SK-N-DZ (cell line): ENCODE results near the gene MRNIP.

Experiments used
- DNase-seq: peaks from one replicate; pipeline ENCODE4 v3.0.0-alpha.2; 2015; ENCODE audit warnings: low spot score

Gene MRNIP

DNA sequence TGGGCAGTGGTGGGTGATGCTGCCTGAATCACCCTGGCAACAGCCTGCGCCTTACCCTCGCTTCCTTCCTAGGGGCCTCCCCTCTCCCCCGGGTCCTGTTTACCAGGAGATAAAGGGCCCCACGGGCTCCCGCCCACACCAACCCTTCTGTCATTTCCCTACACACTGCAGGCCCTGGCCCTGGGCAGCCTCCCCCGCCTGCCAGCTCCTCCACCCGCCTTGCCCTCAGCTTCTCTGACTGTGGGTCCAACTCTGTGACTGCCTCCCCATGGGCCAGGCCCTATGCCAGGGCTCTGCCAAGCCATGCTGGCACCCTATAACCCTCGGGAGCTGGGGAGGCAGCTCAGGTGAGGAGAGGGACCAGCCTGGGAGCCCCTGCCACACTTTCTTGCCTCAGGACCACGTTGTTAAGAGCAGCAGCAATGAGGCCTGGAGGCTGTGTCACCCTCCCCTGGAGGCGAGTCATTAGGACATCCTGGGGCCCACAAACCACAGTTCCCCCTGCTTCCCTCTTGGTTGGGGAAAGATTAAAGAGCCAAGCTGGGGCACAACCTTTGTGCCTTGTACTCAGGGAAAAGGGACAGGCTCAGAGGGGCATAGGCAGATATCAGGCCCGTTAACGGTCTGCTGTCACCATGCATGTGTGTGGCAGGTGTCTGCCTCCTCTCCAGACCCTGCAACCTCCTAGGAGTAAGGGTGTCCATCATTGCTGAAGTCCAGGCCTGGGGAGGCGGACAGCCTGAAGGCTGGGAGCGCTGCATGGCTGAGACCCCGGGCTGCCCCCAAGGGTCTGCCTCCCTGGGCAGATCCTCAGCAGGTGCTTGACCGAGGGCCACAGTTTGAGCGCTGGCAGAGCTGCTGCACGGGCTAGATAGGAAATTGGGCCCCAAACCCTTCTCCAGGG is 54.7 kb downstream of the MRNIP start:
- DNase-seq, result no peak

DNA sequence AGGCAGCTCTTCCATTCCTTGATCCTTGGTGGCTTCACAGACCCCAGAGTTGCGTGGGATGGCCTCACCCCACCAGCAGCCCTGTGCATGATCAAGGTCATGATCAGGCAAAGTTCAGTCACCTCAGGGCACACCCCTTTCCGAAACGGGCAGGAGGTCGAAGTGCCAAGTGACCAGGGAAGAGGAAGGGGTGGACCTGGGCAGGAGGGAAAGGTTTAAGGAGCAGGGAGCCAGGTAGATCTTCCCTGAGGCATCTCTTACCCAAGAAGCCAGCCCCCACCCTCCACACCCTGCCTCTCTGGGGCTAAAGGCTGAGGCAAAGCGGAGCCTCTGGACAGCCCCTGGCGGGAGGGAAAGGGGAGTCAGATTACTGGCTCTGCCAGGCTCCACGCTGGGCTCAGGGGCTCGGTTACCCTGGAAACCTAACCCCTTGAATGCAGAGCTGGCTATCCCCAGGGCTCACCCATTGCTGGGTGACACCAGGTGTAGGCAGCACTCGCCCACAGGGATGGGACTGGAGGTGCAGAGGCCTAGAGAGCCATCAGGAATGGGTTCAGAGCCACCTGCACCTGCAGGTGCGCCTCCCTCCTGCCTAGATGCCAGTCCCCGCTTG is 55.6 kb downstream of the MRNIP start:
- DNase-seq, result no peak

GRCh38 chr5:179802207-179802883 is 56.3 kb downstream of the MRNIP start:
- DNase-seq, result no peak

GRCh38 chr5:179801304-179802206 is 57.1 kb downstream of the MRNIP start:
- DNase-seq, result no peak

DNA sequence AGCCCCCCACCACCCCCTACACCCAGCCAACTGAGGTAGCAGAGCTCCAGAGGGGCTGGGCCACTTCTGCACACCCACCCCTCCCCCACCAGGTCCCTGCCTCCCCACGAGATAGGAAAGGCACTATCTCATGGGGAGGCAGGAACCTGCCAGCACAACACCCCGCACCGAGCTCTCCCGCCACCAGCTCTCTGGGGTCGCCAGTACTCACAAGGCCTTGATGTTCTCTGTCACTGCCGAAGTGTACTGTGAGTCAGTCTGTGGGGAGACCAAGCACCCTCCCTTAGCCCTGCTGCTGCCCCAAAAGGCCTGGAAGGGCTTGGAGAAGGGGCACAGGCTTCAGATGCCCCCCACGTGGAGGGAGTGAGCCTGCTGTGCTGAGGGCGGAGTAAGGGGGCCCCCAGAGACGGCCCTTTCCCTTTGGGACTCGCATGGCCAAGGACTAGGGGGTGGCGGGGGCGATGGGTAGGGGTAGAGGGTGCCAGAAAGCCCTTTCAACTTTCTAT is 57.9 kb downstream of the MRNIP start:
- DNase-seq, result no peak

DNA sequence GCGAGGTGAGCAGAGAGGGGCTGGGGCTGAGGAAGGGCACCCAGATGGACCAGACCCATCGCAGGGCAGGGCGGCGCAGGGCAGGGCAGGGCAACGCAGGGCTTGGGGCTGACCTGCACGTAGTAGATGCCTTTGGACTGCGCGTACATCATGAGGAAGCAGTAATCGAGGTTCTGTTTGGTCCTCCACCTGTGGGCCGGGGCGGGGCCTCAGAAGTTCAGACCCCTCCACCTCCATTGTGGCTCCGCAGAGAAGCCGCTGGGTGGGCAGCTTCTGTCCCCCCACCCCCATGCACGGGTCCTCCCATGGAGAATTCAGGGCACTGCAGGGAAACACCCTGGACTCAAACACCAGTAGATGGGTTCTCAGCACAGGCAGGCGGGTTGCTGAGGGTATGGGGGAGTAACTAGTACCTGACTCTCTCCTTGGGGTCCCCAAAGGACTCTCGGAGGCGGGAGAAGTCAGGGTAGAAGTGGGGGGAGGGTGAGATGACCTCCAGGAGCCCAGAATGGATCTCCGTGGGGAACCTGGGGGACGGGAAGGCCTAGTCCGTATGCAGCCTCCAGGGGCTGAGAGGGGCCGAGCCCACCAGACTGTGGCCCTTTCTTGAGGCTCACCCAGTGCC is 58.4 kb downstream of the MRNIP start:
- DNase-seq, result no peak

- no peak for DNase-seq
Observed at GRCh38 chr5:179799644-179799973, 59.0 kb downstream of the MRNIP start.

DNA sequence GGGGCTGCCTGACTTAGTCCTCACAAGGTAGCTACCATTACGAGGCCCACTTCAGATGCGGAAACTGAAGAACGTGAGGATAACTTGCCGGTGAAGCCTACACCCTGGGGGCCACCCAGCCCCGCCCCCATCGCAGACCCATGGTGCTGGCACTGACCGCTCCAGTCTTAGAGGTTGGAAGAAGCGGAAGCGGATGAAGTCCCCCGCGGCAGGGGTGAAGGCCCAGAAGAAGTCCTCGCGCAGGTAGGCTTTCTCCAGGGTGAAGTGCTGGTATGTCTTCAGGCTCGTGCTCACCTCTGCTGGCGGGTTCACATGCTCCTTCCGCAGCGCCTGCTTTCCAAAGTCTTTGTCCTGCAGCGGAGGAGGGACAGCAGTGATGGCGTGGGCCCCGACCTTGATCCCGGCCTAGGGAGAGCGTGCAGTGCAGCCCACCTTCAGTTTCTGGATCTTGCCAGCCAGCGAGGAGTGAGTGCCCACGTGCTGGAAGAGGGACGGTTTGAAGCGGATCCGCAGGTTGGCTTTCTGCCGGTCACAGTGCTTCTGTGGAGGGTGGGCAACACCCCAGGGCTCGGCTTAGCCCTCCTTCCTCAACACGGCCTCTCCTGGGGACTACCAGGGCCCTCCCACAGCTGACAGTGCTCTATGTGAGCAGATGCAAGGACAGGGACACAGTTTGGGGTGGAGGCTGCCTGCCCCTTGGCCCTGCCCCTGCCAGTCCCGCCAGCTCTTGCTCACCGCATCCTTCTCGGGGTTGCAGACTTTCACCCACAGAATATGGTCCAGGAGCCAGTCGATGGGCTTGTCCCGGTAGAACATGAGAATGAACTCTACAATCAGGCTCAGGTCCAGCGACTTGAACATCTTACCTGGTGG is 59.6 kb downstream of the MRNIP start:
- no peak for DNase-seq

DNA sequence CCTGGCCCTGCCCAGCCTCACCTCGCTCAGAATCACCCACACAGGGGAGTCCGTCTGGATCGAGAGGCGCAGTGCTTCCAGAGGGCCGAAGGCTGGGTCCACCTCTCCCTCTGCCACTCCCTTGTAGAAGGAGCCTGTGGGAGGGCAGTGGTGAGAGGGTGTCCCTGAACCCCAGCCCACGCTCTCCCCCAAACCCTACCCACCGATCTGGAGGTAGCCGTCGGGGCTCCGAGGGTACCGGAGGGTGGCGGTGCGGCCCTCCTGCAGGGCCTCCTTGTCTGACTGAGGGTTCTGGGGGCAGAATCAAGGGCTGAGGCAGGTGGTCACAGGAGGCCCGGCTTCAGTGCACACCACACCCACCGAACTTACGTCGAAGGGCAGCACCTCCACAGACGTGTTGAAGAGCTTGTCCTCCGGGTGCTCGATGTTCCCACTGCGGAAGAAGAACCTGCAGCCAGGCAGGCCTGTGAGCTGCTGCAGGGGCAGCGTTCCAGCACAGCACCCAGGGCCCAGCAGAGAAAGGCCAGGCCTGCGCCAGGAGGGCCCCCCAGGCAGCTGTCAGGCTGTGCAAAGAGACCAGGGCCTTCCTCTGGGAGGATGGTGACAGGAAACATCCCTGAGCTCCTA is 60.4 kb downstream of the MRNIP start:
- DNase-seq, result no peak

- no peak for DNase-seq
Observed at GRCh38 chr5:179797741-179798140, 60.9 kb downstream of the MRNIP start.

DNA sequence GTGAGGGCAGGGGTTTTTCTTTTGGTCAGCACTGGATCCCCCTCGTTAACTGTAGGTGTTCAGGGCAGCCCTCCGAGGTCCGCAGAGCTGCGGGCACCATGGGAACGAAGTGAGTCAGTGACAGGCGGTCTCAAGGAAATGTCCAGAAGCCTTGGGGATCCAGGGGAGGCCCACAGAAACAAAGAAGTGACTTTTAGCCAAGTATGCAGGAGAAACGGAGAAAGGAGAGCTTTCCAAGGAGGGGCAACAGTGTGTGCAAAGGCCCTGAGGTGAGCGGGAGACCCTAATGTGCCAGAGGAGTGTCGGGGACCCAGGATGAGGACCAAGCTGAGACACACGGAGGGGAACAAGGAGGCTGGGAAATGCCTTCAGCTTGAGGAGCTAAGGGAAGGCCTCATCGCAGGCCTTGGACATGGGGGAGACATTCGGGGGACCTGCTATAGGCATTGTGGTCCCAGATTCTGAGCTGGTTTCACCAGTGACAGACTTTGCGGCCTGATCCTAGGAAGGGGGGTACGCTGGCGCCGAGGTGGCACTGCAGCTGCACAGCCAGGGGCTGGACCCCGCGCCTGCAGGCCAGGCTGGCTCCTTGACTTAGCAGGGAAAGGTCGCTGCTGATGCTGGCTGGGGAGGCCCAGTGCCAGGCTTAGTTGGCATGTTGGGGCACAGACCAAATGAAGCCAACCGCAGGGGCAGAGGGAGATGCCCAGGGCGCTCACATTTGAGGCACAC is 61.6 kb downstream of the MRNIP start:
- no peak for DNase-seq

- peak; percentile 67 for DNase-seq
Observed at GRCh38 chr5:179795863-179796833, 62.5 kb downstream of the MRNIP start.

- peak; percentile 54 for DNase-seq
Observed at GRCh38 chr5:179795049-179795862, 63.4 kb downstream of the MRNIP start.

- no peak for DNase-seq
Observed at GRCh38 chr5:179794575-179794974, 64.0 kb downstream of the MRNIP start.

DNA sequence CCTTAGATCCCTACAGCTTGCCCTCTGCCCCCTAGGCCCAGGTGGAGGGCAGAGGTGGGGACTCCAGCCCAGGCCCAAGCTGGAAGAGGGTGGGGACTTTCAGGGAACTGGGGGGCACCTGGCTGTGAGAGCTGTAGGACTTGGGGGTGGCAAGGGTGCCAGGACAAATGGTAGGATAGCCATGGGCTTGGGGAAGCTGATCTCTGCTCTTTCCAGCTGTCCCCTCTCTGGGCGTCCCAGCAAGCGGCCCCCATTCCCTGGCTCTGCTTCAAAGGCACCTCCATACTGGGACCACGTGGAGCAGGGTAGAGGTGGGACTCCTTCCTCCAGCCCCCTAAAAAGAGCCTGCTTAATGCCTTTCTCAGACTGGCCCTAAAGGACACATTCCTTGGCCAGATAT is 64.4 kb downstream of the MRNIP start:
- DNase-seq, result no peak

- DNase-seq, result no peak
Observed at GRCh38 chr5:179793468-179794139, 65.0 kb downstream of the MRNIP start, which contains the start of gene LTC4S. Gene LTC4S, plus strand, starts transcription at chr5:179793986. Its CDS starts 95 bp downstream, at chr5:179794081.
